AG08395 (cell line): ENCODE results near the gene MED29.
A peak's percentile ranks its signal among the peaks of the same experiment; 100 is the strongest.
"Not testable (repeated sequence)": the region's sequence is repeated elsewhere in the genome, so short reads cannot be mapped to it uniquely, and the experiment has no call there.

Source experiments
- DNase-seq: peaks from one replicate; pipeline ENCODE4 v3.0.0; 2012; ENCODE audit warnings: mixed read lengths, low spot score

MED29 gene

GRCh38 chr19:39370735-39371134, 20.4 kb upstream of the MED29 start:
- no peak for DNase-seq

GRCh38 chr19:39372047-39372802, 19.0 kb upstream of the MED29 start:
- DNase-seq, result peak; percentile 98

DNA sequence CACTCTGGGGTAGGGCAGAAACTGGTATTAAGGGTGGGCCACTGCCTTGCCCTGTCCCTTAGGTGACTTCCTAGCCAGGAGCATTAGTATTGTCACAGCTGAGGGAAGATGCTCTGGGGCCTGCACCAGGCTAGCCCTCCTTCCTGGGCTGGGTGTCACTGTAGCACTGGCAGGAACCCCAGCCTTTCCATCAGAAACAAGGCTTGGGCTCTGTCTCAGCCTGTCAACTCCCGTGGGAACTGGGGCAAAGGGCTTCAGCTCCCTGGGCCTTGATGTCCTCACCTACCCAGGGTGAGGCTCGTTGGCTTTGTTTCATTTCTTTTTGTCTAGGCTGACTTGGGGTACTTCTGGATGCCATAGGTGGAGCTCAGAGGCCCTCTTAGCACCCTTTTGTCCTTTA, 18.2 kb upstream of the MED29 start:
- peak; percentile 26 for DNase-seq

DNA sequence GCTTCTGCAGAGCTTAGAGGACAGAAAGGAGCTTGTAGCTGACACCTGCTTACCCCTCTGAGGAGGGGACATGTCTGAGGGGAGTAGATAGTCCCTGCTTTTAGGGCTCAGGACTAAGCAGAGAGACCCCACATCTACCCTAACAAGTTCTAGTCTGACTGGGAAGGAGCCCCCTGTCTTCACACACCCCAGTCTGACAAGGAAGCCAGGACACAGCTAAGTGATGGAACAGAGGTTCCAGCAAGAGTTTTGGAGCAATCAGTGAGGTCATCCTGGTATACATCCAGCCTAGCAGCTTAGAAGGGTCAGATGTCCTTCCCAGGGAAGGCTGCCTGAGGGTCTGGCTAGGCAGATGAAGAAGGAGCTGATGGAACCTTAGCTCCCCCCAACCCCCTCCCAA, 15.2 kb upstream of the MED29 start:
- DNase-seq, result no peak

DNA sequence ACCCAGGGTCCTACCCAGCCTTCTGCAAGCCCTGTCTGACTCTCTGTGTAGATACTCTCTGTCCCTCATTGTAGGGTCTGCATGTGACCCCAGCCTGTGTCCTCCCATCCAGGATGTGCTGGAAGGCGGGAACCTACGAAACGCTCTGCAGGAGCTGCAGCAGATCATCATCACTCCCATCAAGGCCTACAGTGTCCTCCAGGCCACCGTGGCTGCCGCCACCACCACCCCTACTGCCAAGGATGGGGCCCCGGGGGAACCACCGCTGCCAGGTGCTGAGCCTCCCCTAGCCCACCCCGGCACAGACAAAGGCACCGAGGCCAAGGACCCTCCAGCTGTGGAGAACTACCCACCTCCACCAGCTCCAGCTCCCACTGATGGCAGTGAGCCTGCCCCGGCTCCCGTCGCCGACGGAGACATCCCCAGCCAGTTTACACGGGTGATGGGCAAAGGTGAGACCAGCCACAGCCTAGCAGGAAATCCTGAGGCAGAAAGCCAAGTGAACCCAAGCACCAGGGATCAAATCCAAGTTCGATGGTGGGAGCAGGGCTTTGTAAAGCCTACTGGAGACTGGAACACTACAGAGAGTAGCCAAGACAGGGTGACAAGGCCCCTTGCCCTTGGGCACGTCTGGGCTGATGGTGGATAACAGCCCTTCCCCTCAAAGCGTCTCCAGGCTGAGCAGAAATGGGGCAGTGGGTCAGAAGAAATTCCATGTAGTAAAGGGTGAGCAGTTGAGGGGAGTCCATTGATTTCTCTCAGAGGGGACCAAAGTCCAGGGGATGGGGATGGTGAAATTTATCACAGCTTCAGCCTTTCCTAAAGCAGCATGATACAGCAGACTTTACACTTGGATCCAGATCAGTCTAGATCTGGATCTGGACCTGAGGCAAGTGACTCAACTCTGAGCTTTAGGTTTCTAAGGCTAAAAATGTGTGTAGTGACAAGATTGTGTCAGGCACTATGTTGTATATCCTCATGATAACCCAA, 13.5 kb upstream of the MED29 start:
- no peak for DNase-seq

GRCh38 chr19:39379366-39379765, 11.8 kb upstream of the MED29 start:
- not testable (repeated sequence) for DNase-seq

- DNase-seq, result no peak
Observed at GRCh38 chr19:39379865-39380396, 11.2 kb upstream of the MED29 start.

GRCh38 chr19:39380521-39381502, 10.4 kb upstream of the MED29 start:
- DNase-seq, result no peak

DNA sequence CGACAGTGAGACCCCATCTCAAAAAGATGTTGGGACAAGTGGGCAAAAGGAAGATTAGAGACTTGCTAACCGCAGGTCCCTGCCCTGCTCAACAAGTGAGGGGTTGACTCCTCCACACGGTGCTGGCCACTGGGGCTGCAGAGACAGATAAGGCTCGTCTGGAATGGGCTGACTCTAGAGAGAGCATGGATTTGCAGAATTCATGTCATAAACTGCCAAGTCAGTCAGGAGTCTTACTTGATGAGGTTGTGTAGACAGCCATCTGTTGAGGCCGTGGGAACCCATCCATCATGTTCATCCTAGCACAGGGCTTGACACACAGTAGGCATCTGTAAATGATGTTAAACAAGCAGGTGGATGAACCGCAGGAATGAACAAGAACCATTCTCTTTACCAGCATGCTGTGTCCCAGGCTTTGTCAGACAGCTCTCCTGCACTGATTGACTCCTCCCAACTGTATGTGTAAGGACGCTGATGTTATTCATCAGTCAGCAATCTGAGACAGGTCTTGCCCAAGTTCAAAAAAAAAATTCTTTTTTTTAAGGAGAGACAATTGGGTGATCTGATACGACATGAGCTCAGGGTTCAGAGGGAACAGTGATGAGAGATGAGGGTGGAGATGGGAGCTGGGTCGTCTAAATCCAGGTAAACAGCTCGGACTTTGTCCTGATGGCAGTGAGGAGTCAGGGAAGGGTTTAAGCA, 9.1 kb upstream of the MED29 start:
- no peak for DNase-seq

GRCh38 chr19:39382991-39383828, 8.0 kb upstream of the MED29 start:
- DNase-seq, result no peak

GRCh38 chr19:39384839-39385568, 6.2 kb upstream of the MED29 start:
- no peak for DNase-seq

GRCh38 chr19:39385629-39386411, 5.4 kb upstream of the MED29 start:
- DNase-seq, result no peak

GRCh38 chr19:39386557-39386956, 4.6 kb upstream of the MED29 start:
- no peak for DNase-seq

- no peak for DNase-seq
Observed at GRCh38 chr19:39388657-39389056, 2.5 kb upstream of the MED29 start.

DNA sequence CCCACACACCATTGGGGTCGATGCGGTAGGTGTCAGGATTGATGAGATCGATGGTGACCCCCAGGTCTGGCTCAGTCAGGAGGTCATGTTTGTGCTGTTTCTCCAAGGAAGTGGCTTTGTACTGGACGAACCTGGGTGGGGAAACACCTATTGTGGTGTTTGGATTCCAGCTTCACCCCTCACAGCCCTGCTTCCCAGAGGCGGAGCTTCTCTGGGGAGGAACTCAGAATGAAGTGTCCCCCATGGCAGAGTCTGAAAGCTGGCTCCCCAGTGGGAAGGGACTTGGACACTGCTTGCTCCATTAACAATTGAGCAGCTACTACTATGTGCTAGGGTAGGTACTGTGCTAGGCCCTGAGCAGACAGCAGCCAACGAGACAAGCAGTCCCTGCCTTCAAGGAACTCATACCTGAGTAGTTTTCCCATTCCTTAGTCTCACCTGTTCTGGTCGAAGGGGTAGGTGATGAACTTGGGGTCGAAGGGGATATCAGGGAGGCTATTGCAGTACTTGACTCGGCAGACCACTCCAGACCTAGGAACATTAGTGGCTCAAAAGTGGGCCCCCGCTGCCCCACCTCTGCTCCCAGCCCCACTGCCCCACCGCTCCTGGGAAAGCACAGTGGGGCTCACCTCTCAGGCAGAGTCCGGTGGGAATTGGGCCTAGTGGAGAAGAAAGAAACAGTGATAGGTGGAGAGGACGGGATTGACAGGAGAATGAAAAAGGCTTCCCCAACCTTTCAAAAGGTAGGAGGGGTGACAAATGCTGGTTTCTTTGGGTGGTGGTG, 1.4 kb upstream of the MED29 start:
- no peak for DNase-seq

GRCh38 chr19:39390451-39390750, 777 bp upstream of the MED29 start:
- DNase-seq, result no peak

- DNase-seq, result peak; percentile 88
Observed at GRCh38 chr19:39397360-39398296, 6.5 kb downstream of the MED29 start.
